Measurements from ENCODE around the gene WFDC6. TPM values are rescaled to one million over a fixed set of nuclear protein-coding genes. Genes with fewer than 3 reads are reported as not detected.

Gene WFDC6
- total RNA-seq, 1 experiment from 2014 or later, result not detected

GRCh38 chr20:45502561-45502960 is 36.7 kb downstream of the WFDC6 start:
- ATAC-seq (no peak), DNase-seq (ENCODE audit: low read depth, low spot score) (no peak)
- Histone ChIP-seq H3K9me3 (ENCODE audit: control insufficient read depth, insufficient read depth, low read depth, low read length) (no peaks in the 10 kb centered on the region), H3K4me1 (ENCODE audit: control insufficient read depth, insufficient read depth, low read length) (no peaks in the 10 kb centered on the region), H3K27ac (ENCODE audit: low read length) (no peak overlapping the region), H3K27me3 (ENCODE audit: control insufficient read depth, insufficient read depth, low read length) (peaks cover 16% of the 10 kb centered on the region; the same call in 1 of the 2 replicates), H3K36me3 (ENCODE audit: control insufficient read depth, insufficient read depth, low read length) (no peaks in the 10 kb centered on the region), H3K4me3 (ENCODE audit: low read depth in 2 of 2, low read length in 2 of 2) (no peak overlapping the region)
- POLR2A ChIA-PET, result interaction anchor here (0.6 kb wide), 1 partner anchor 936 kb away, joined by 8 read pairs; no protein-coding TSS in a partner anchor
- intact Hi-C loops (cut with micrococcal nuclease; ENCODE audit: unreplicated experiment) (no loop called here), in situ Hi-C loops (cut with HindIII; ENCODE audit: low pct_unique_long_range_greater_than_20kb, low sequenced_read_pairs) (no loop called here)
- no TSS peak for BruUV-seq (replicated peaks)
- CTCF ChIA-PET, result no interaction called here
- TF ChIP-seq, protein P1, sequence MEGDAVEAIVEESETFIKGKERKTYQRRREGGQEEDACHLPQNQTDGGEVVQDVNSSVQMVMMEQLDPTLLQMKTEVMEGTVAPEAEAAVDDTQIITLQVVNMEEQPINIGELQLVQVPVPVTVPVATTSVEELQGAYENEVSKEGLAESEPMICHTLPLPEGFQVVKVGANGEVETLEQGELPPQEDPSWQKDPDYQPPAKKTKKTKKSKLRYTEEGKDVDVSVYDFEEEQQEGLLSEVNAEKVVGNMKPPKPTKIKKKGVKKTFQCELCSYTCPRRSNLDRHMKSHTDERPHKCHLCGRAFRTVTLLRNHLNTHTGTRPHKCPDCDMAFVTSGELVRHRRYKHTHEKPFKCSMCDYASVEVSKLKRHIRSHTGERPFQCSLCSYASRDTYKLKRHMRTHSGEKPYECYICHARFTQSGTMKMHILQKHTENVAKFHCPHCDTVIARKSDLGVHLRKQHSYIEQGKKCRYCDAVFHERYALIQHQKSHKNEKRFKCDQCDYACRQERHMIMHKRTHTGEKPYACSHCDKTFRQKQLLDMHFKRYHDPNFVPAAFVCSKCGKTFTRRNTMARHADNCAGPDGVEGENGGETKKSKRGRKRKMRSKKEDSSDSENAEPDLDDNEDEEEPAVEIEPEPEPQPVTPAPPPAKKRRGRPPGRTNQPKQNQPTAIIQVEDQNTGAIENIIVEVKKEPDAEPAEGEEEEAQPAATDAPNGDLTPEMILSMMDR (IDR thresholded peaks at IDR 0.05), result no peak
- TF ChIP-seq TCF7L2 (IDR thresholded peaks at IDR 0.05; ENCODE audit: low read depth, low read length) (no peak), POLR2AphosphoS5 (IDR thresholded peaks at IDR 0.05; ENCODE audit: low read depth, low read length) (no peak), SIN3A (IDR thresholded peaks at IDR 0.05; ENCODE audit: borderline replicate concordance, insufficient read depth, low read depth, low read length) (no peak)
- TF ChIP-seq, protein P2, sequence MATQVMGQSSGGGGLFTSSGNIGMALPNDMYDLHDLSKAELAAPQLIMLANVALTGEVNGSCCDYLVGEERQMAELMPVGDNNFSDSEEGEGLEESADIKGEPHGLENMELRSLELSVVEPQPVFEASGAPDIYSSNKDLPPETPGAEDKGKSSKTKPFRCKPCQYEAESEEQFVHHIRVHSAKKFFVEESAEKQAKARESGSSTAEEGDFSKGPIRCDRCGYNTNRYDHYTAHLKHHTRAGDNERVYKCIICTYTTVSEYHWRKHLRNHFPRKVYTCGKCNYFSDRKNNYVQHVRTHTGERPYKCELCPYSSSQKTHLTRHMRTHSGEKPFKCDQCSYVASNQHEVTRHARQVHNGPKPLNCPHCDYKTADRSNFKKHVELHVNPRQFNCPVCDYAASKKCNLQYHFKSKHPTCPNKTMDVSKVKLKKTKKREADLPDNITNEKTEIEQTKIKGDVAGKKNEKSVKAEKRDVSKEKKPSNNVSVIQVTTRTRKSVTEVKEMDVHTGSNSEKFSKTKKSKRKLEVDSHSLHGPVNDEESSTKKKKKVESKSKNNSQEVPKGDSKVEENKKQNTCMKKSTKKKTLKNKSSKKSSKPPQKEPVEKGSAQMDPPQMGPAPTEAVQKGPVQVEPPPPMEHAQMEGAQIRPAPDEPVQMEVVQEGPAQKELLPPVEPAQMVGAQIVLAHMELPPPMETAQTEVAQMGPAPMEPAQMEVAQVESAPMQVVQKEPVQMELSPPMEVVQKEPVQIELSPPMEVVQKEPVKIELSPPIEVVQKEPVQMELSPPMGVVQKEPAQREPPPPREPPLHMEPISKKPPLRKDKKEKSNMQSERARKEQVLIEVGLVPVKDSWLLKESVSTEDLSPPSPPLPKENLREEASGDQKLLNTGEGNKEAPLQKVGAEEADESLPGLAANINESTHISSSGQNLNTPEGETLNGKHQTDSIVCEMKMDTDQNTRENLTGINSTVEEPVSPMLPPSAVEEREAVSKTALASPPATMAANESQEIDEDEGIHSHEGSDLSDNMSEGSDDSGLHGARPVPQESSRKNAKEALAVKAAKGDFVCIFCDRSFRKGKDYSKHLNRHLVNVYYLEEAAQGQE (IDR thresholded peaks at IDR 0.05; ENCODE audit: insufficient read depth in 1 of 2, low read depth in 2 of 2, low read length in 1 of 2), result no peak

GRCh38 chr20:45501600-45501999 is 37.7 kb downstream of the WFDC6 start:
- ATAC-seq, result no peak
- Histone ChIP-seq H3K36me3 (ENCODE audit: control insufficient read depth, insufficient read depth, low read length) (no peaks in the 10 kb centered on the region), H3K27me3 (ENCODE audit: control insufficient read depth, insufficient read depth, low read length) (peaks cover 16% of the 10 kb centered on the region; the same call in 1 of the 2 replicates), H3K27ac (ENCODE audit: low read length) (no peak overlapping the region), H3K4me3 (ENCODE audit: low read depth in 2 of 2, low read length in 2 of 2) (no peak overlapping the region), H3K9me3 (ENCODE audit: control insufficient read depth, insufficient read depth, low read depth, low read length) (no peaks in the 10 kb centered on the region), H3K4me1 (ENCODE audit: control insufficient read depth, insufficient read depth, low read length) (no peaks in the 10 kb centered on the region)
- no peak for DNase-seq (ENCODE audit: low read depth, low spot score)
- in situ Hi-C loops (cut with HindIII; ENCODE audit: low pct_unique_long_range_greater_than_20kb, low sequenced_read_pairs) (no loop called here), intact Hi-C loops (cut with micrococcal nuclease; ENCODE audit: unreplicated experiment) (no loop called here)
- no TSS peak for BruUV-seq (replicated peaks)
- no peak for TF ChIP-seq TCF7L2 (IDR thresholded peaks at IDR 0.05; ENCODE audit: low read depth, low read length)
- TF ChIP-seq, protein P2 (IDR thresholded peaks at IDR 0.05; ENCODE audit: insufficient read depth in 1 of 2, low read depth in 2 of 2, low read length in 1 of 2), result no peak
- TF ChIP-seq POLR2AphosphoS5 (IDR thresholded peaks at IDR 0.05; ENCODE audit: low read depth, low read length), result no peak
- no peak for TF ChIP-seq SIN3A (IDR thresholded peaks at IDR 0.05; ENCODE audit: borderline replicate concordance, insufficient read depth, low read depth, low read length)
- TF ChIP-seq, protein P1 (IDR thresholded peaks at IDR 0.05), result no peak
- POLR2A ChIA-PET, result no interaction called here
- CTCF ChIA-PET, result no interaction called here

Data from Panc1 (cell line).